ENCODE measurements around the gene HMG20B. TPM values are rescaled to one million over a fixed set of nuclear protein-coding genes. Genes with fewer than 3 reads are reported as not detected.

The HMG20B gene
- total and polyA plus RNA-seq, 2 of the 8 experiments (the other 6 are each of a cell fraction or from before 2014, with no cell fraction given) = 42.9 to 74.2 TPM

GRCh38 chr19:3572132-3572854 is 451 bp upstream of the HMG20B start (continued):
- TF ChIP-seq CBX5 (IDR thresholded peaks at IDR 0.05; ENCODE audit: low read depth, low read length) (no peak), NRF1 (IDR thresholded peaks at IDR 0.05; ENCODE audit: low read depth, low read length) (no peak), RFX5 (IDR thresholded peaks at IDR 0.05; ENCODE audit: borderline replicate concordance, low read depth, low read length) (0 out of 2 replicates have a peak, but pooled peaks have one; percentile 34), BACH1 (IDR thresholded peaks at IDR 0.05; ENCODE audit: low read length) (no peak), HDAC2 (IDR thresholded peaks at IDR 0.05; ENCODE audit: borderline replicate concordance in 1 of 2, low read depth in 2 of 2, low read length in 2 of 2) (0 out of 4 replicates have a peak, but pooled peaks of 1 of the 2 experiments have one; percentile 2), YY1 (IDR thresholded peaks at IDR 0.05; ENCODE audit: low read depth, low read length) (no peak), CHD2 (IDR thresholded peaks at IDR 0.05; ENCODE audit: low read length) (no peak), ASH2L (IDR thresholded peaks at IDR 0.05; ENCODE audit: low read length) (no peak), SRF (IDR thresholded peaks at IDR 0.05; ENCODE audit: low read depth, low read length) (no peak), EGR1 (IDR thresholded peaks at IDR 0.05; ENCODE audit: borderline replicate concordance, low read depth, low read length) (peak; percentile 27; the same call in 1 of the 2 replicates), SIRT6 (IDR thresholded peaks at IDR 0.05; ENCODE audit: low read length) (no peak)
- TF ChIP-seq, protein P1, sequence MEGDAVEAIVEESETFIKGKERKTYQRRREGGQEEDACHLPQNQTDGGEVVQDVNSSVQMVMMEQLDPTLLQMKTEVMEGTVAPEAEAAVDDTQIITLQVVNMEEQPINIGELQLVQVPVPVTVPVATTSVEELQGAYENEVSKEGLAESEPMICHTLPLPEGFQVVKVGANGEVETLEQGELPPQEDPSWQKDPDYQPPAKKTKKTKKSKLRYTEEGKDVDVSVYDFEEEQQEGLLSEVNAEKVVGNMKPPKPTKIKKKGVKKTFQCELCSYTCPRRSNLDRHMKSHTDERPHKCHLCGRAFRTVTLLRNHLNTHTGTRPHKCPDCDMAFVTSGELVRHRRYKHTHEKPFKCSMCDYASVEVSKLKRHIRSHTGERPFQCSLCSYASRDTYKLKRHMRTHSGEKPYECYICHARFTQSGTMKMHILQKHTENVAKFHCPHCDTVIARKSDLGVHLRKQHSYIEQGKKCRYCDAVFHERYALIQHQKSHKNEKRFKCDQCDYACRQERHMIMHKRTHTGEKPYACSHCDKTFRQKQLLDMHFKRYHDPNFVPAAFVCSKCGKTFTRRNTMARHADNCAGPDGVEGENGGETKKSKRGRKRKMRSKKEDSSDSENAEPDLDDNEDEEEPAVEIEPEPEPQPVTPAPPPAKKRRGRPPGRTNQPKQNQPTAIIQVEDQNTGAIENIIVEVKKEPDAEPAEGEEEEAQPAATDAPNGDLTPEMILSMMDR (IDR thresholded peaks at IDR 0.05; ENCODE audit: control extremely low read depth in 1 of 3, insufficient read depth in 1 of 3, low read depth in 1 of 3, low read length in 3 of 3) = no peak
